Thyroid gland (tissue), 4 donors: ENCODE data around the gene ART4.

Experiments used
- POLR2A ChIP-seq, 2 donors: fragments of 450-650 bp; IDR thresholded peaks; one replicate each; pipeline ENCODE4 v1.6.1; 2017; ENCODE audit warnings: antibody characterized with exemption in 2 of 2, mild to moderate bottlenecking in 2 of 2, moderate library complexity in 1 of 2
- TF ChIP-seq, protein P1 (sequence below), 6 experiments: fragments of 200-600 bp in 3 of 6; fragments of 450-650 bp in 3 of 6; sonication (generic) in 3 of 6; IDR thresholded peaks; one replicate each; pipeline ENCODE4 v1.5.1; 2016 to 2019; ENCODE audit warnings: antibody characterized with exemption in 6 of 6, mild to moderate bottlenecking in 2 of 6, inconsistent platforms in 1 of 6, moderate library complexity in 1 of 6

DNA sequence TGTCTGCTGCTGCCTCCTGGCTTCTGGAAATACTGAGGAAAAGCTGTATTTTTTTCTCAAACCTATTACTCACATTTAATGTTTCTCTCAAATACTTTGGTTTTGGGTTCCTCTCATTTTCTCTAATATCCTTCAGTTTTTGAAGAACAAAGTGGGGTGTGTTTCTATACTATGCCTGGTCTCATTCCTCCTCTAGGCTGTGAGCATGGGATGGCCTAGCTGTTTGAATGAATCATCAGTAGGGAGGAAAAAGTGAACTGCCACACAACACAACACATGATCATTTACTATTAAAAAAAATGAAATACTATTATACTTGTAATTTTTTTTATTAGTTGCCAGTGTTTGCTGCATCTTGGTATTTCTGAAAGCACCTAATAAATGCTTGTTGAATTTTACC is 18.1 kb downstream of the ART4 start:
- TF ChIP-seq, protein P1, sequence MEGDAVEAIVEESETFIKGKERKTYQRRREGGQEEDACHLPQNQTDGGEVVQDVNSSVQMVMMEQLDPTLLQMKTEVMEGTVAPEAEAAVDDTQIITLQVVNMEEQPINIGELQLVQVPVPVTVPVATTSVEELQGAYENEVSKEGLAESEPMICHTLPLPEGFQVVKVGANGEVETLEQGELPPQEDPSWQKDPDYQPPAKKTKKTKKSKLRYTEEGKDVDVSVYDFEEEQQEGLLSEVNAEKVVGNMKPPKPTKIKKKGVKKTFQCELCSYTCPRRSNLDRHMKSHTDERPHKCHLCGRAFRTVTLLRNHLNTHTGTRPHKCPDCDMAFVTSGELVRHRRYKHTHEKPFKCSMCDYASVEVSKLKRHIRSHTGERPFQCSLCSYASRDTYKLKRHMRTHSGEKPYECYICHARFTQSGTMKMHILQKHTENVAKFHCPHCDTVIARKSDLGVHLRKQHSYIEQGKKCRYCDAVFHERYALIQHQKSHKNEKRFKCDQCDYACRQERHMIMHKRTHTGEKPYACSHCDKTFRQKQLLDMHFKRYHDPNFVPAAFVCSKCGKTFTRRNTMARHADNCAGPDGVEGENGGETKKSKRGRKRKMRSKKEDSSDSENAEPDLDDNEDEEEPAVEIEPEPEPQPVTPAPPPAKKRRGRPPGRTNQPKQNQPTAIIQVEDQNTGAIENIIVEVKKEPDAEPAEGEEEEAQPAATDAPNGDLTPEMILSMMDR (IDR thresholded peaks at IDR 0.05): no peak
- TF ChIP-seq POLR2A (IDR thresholded peaks at IDR 0.05): no peak
